H1 (cell line): ENCODE results near the gene SCN3A.

Source experiments
- ATF3 ChIP-seq: IDR thresholded peaks from 2 replicates; pipeline ENCODE4 v1.6.1; 2011; ENCODE audit warnings: low read depth, mild to moderate bottlenecking, low read length; ENCODE audit not compliant: insufficient read depth
- POLR2A ChIP-seq, 2 experiments: IDR thresholded peaks; 1 replicate in 1 of 2; 2 replicates in 1 of 2; pipeline ENCODE4 v1.6.1; 2011; ENCODE audit warnings: low read depth in 2 of 2, low read length in 2 of 2, mild to moderate bottlenecking in 2 of 2; ENCODE audit errors: control extremely low read depth in 1 of 2
- POLR2AphosphoS5 ChIP-seq: IDR thresholded peaks from 2 replicates; pipeline ENCODE4 v1.6.1; 2011; ENCODE audit warnings: low read depth, low read length
- RFX5 ChIP-seq: IDR thresholded peaks from 2 replicates; pipeline ENCODE4 v1.6.1; 2011; ENCODE audit warnings: low read depth, low read length, improper control_type of control experiment, borderline replicate concordance
- TF ChIP-seq, protein P1 (sequence below), 3 experiments: IDR thresholded peaks; 1 replicate in 2 of 3; 2 replicates in 1 of 3; pipeline versions ENCODE4 v1.5.1 to v1.6.1; 2011; ENCODE audit warnings: low read length in 3 of 3, mild to moderate bottlenecking in 3 of 3, inconsistent platforms in 2 of 3, low read depth in 1 of 3, moderate library complexity in 1 of 3; ENCODE audit not compliant: insufficient read depth in 1 of 3; ENCODE audit errors: control extremely low read depth in 1 of 3
- TF ChIP-seq, protein P2 (sequence below): IDR thresholded peaks from 2 replicates; pipeline ENCODE4 v1.6.1; 2011; ENCODE audit warnings: low read length, improper control_type of control experiment

GRCh38 chr2:165149439-165149838 is 54.4 kb downstream of the SCN3A start:
- TF ChIP-seq POLR2A (IDR thresholded peaks at IDR 0.05; ENCODE audit: control extremely low read depth in 1 of 2, low read depth in 2 of 2, low read length in 2 of 2) (no peak), ATF3 (no peak), POLR2AphosphoS5 (no peak), RFX5 (no peak)
- TF ChIP-seq, protein P1, sequence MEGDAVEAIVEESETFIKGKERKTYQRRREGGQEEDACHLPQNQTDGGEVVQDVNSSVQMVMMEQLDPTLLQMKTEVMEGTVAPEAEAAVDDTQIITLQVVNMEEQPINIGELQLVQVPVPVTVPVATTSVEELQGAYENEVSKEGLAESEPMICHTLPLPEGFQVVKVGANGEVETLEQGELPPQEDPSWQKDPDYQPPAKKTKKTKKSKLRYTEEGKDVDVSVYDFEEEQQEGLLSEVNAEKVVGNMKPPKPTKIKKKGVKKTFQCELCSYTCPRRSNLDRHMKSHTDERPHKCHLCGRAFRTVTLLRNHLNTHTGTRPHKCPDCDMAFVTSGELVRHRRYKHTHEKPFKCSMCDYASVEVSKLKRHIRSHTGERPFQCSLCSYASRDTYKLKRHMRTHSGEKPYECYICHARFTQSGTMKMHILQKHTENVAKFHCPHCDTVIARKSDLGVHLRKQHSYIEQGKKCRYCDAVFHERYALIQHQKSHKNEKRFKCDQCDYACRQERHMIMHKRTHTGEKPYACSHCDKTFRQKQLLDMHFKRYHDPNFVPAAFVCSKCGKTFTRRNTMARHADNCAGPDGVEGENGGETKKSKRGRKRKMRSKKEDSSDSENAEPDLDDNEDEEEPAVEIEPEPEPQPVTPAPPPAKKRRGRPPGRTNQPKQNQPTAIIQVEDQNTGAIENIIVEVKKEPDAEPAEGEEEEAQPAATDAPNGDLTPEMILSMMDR (IDR thresholded peaks at IDR 0.05; ENCODE audit: control extremely low read depth in 1 of 3, insufficient read depth in 1 of 3, low read depth in 1 of 3, low read length in 3 of 3) = no peak
- TF ChIP-seq, protein P2, sequence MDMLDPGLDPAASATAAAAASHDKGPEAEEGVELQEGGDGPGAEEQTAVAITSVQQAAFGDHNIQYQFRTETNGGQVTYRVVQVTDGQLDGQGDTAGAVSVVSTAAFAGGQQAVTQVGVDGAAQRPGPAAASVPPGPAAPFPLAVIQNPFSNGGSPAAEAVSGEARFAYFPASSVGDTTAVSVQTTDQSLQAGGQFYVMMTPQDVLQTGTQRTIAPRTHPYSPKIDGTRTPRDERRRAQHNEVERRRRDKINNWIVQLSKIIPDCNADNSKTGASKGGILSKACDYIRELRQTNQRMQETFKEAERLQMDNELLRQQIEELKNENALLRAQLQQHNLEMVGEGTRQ = no peak
